Measurements from ENCODE around the gene ZFTA. TPM values are rescaled to one million over a fixed set of nuclear protein-coding genes. Genes with fewer than 3 reads are reported as not detected.

Gene ZFTA
- total RNA-seq, 1 experiment from 2014 or later: 19.3 TPM

- CTCF ChIA-PET: no interaction called here
- Histone ChIP-seq H4K20me1 (ENCODE audit: insufficient read depth) (peaks cover 29% of the 10 kb centered on the region), H2AFZ (no peak overlapping the region), H3K9me3 (ENCODE audit: insufficient read depth, low read depth) (no peaks in the 10 kb centered on the region), H3F3A (ENCODE audit: insufficient read depth, low read depth) (peaks cover 49% of the 10 kb centered on the region; the same call in 1 of the 2 replicates), H3K4me1 (replicated peaks; ENCODE audit: insufficient read depth) (peaks cover 11% of the 10 kb centered on the region; the same call in 1 of the 2 replicates), H3K4me3 (no peak overlapping the region), H3K27me3 (ENCODE audit: insufficient read depth, low read depth) (no peaks in the 10 kb centered on the region), H3K36me3 (ENCODE audit: low read depth) (no peaks in the 10 kb centered on the region), H3K79me2 (ENCODE audit: low read depth) (peaks cover 23% of the 10 kb centered on the region; the same call in 1 of the 2 replicates), H3K27ac (no peak overlapping the region), H3K9me2 (ENCODE audit: insufficient read depth) (no peaks in the 10 kb centered on the region), H3K4me2 (no peak overlapping the region)
- TF ChIP-seq CTCF (conservative IDR thresholded peaks at IDR 0.05) (no peak), EZH2 (IDR thresholded peaks at IDR 0.05; ENCODE audit: low read depth) (no peak)
- intact Hi-C loops (cut with micrococcal nuclease; ENCODE audit: unreplicated experiment): no loop called here
- POLR2A ChIA-PET (ENCODE audit: unreplicated experiment): no interaction called here
- BruUV-seq (replicated peaks): no TSS peak
- DNase-seq: no peak
Observed at GRCh38 chr11:63763496-63764339, 4.9 kb downstream of the ZFTA start.

- ChIA-PET CTCF (no interaction called here), POLR2A (ENCODE audit: unreplicated experiment) (no interaction called here)
- H3K9me2 ChIP-seq (ENCODE audit: insufficient read depth): no peaks in the 10 kb centered on the region
- H3K4me1 ChIP-seq (replicated peaks; ENCODE audit: insufficient read depth): peaks cover 11% of the 10 kb centered on the region; the same call in 1 of the 2 replicates
- peaks cover 22% of the 10 kb centered on the region; the same call in 1 of the 2 replicates for H3K79me2 ChIP-seq (ENCODE audit: low read depth)
- intact Hi-C loops (cut with micrococcal nuclease; ENCODE audit: unreplicated experiment): no loop called here
- peaks cover 57% of the 10 kb centered on the region for H3F3A ChIP-seq (ENCODE audit: insufficient read depth, low read depth)
- no peaks in the 10 kb centered on the region for H3K27me3 ChIP-seq (ENCODE audit: insufficient read depth, low read depth)
- no peak for DNase-seq
- TF ChIP-seq EZH2 (IDR thresholded peaks at IDR 0.05; ENCODE audit: low read depth): no peak
- TF ChIP-seq CTCF (conservative IDR thresholded peaks at IDR 0.05): no peak
- peaks cover 34% of the 10 kb centered on the region for H4K20me1 ChIP-seq (ENCODE audit: insufficient read depth)
- no peak overlapping the region for H3K4me2 ChIP-seq
- no peaks in the 10 kb centered on the region for H3K9me3 ChIP-seq (ENCODE audit: insufficient read depth, low read depth)
- H3K36me3 ChIP-seq (ENCODE audit: low read depth): no peaks in the 10 kb centered on the region
- H2AFZ ChIP-seq: no peak overlapping the region
- no peak overlapping the region for H3K27ac ChIP-seq
- BruUV-seq (replicated peaks): no TSS peak
- no peak overlapping the region for H3K4me3 ChIP-seq
Observed at GRCh38 chr11:63762654-63763495, 5.7 kb downstream of the ZFTA start.

GRCh38 chr11:63761931-63762653, 6.5 kb downstream of the ZFTA start:
- POLR2A ChIA-PET (ENCODE audit: unreplicated experiment): no interaction called here
- Histone ChIP-seq H4K20me1 (ENCODE audit: insufficient read depth) (peaks cover 35% of the 10 kb centered on the region), H3K4me1 (replicated peaks; ENCODE audit: insufficient read depth) (peaks cover 8% of the 10 kb centered on the region; the same call in 1 of the 2 replicates), H3K36me3 (ENCODE audit: low read depth) (no peaks in the 10 kb centered on the region), H3K79me2 (ENCODE audit: low read depth) (peaks cover 14% of the 10 kb centered on the region; the same call in 1 of the 2 replicates), H3K4me2 (no peak overlapping the region), H3K9me2 (ENCODE audit: insufficient read depth) (no peaks in the 10 kb centered on the region), H3K9me3 (ENCODE audit: insufficient read depth, low read depth) (no peaks in the 10 kb centered on the region), H3K27ac (no peak overlapping the region), H3K27me3 (ENCODE audit: insufficient read depth, low read depth) (no peaks in the 10 kb centered on the region), H2AFZ (no peak overlapping the region), H3K4me3 (no peak overlapping the region), H3F3A (ENCODE audit: insufficient read depth, low read depth) (peaks cover 52% of the 10 kb centered on the region)
- TF ChIP-seq EZH2 (IDR thresholded peaks at IDR 0.05; ENCODE audit: low read depth) (no peak), CTCF (conservative IDR thresholded peaks at IDR 0.05) (no peak)
- BruUV-seq (replicated peaks): TSS peak; percentile 17
- CTCF ChIA-PET: no interaction called here
- DNase-seq: no peak
- intact Hi-C loops (cut with micrococcal nuclease; ENCODE audit: unreplicated experiment): no loop called here
